ENCODE results near the gene LEFTY2. TPM values are rescaled to one million over a fixed set of nuclear protein-coding genes. Genes with fewer than 3 reads are reported as not detected.

Gene LEFTY2
- total and polyA plus RNA-seq, 2 donors (not counting 3 experiments of a cell fraction or from before 2014, with no cell fraction given): 0.06 TPM; not detected in 1

DNA sequence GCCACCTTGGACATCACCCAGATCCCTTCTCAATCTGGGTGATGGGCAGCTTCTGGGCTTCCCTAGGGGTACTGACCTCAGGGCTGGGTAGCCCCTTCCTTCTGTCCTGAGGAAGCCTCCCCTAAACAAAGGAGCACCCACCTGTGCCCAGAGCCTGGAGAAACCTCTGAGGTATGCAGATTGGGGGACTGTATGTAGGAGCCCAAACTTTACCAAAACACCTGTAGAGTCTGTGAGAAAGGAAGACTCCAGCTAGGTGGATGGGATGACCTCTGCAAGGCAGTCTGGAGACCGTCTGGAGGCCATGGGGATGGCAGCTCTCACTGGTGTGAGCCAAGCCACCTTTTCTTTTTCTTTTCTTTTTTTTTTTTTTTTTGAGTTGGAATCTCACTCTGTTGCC, 13.7 kb upstream of the LEFTY2 start:
- POLR2A ChIA-PET: no interaction called here
- Histone ChIP-seq H3K4me1 (ENCODE audit: control insufficient read depth, extremely low read depth, insufficient read depth, low read length) (no peaks in the 10 kb centered on the region), H2AFZ (ENCODE audit: low read depth, low read length) (no peak overlapping the region), H3K36me3 (ENCODE audit: control insufficient read depth in 2 of 2, extremely low read depth in 1 of 2, insufficient read depth in 2 of 2, low read length in 2 of 2) (no peaks in the 10 kb centered on the region), H3K4me2 (ENCODE audit: insufficient read depth, low read length) (no peak overlapping the region), H3K27me3 (ENCODE audit: control insufficient read depth in 2 of 2, insufficient read depth in 2 of 2, low read length in 2 of 2) (peaks cover 3 to 5% of the 10 kb centered on the region in 2 experiments), H3K9me1 (replicated peaks; ENCODE audit: control insufficient read depth, extremely low read depth, insufficient read depth, low read length) (no peaks in the 10 kb centered on the region), H3K9me3 (replicated peaks; ENCODE audit: control insufficient read depth, insufficient read depth, low read length) (no peaks in the 10 kb centered on the region), H3K9ac (replicated peaks; ENCODE audit: extremely low read depth, insufficient read depth, low read length) (no peak overlapping the region), H4K20me1 (replicated peaks; ENCODE audit: control insufficient read depth, extremely low read depth, insufficient read depth, low read length) (no peaks in the 10 kb centered on the region), H3K27ac (ENCODE audit: insufficient read depth, low read depth, low read length) (no peak overlapping the region), H3K79me2 (ENCODE audit: control insufficient read depth, insufficient read depth, low read length) (no peaks in the 10 kb centered on the region), H3K4me3 (replicated peaks in 1 of 3; ENCODE audit: insufficient read depth in 1 of 3, low read depth in 1 of 3, low read length in 3 of 3) (no peak overlapping the region)
- dilution Hi-C loops (cut with MboI; ENCODE audit: extremely low pct_ligation_motif_present, low sequenced_read_pairs) (no loop called here), intact Hi-C loops (cut with micrococcal nuclease) (no loop called here)
- FAIRE-seq (no peak), DNase-seq (ENCODE audit: low read depth, low spot score) (no peak)
- no peak for TF ChIP-seq MYC (IDR thresholded peaks at IDR 0.05; ENCODE audit: low read depth, low read length)
- TF ChIP-seq, protein P1, sequence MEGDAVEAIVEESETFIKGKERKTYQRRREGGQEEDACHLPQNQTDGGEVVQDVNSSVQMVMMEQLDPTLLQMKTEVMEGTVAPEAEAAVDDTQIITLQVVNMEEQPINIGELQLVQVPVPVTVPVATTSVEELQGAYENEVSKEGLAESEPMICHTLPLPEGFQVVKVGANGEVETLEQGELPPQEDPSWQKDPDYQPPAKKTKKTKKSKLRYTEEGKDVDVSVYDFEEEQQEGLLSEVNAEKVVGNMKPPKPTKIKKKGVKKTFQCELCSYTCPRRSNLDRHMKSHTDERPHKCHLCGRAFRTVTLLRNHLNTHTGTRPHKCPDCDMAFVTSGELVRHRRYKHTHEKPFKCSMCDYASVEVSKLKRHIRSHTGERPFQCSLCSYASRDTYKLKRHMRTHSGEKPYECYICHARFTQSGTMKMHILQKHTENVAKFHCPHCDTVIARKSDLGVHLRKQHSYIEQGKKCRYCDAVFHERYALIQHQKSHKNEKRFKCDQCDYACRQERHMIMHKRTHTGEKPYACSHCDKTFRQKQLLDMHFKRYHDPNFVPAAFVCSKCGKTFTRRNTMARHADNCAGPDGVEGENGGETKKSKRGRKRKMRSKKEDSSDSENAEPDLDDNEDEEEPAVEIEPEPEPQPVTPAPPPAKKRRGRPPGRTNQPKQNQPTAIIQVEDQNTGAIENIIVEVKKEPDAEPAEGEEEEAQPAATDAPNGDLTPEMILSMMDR (IDR thresholded peaks at IDR 0.05; ENCODE audit: extremely low read depth in 1 of 2, insufficient read depth in 1 of 2, low read depth in 1 of 2, low read length in 2 of 2): no peak
- TF ChIP-seq GATA2 (IDR thresholded peaks at IDR 0.05; ENCODE audit: insufficient read depth, insufficient read length, low read depth, low read length): no peak
- TF ChIP-seq JUN (IDR thresholded peaks at IDR 0.05; ENCODE audit: borderline replicate concordance, insufficient read depth, insufficient read length, low read depth): no peak
- TF ChIP-seq MAX (IDR thresholded peaks at IDR 0.05; ENCODE audit: insufficient read depth, insufficient read length): no peak
- no peak for TF ChIP-seq FOS (IDR thresholded peaks at IDR 0.05; ENCODE audit: borderline replicate concordance, insufficient read depth, low read length)
- no peak for TF ChIP-seq POLR2AphosphoS5 (IDR thresholded peaks at IDR 0.05; ENCODE audit: insufficient read depth, low read depth, low read length)
- no peak for TF ChIP-seq POLR2A (IDR thresholded peaks at IDR 0.05; ENCODE audit: low read depth, low read length)
- TF ChIP-seq EZH2 (IDR thresholded peaks at IDR 0.05; ENCODE audit: borderline replicate concordance, low read depth, low read length, severe bottlenecking): no peak
- no TSS peak for BruUV-seq (replicated peaks)
- CTCF ChIA-PET: interaction anchor here (0.6 to 0.9 kb wide), 2 partner anchors 9 to 39 kb away, joined by 3 to 6 read pairs; no protein-coding TSS in a partner anchor
